ENCODE data around the gene MYO18B.
"Not testable (repeated sequence)": the region's sequence is repeated elsewhere in the genome, so short reads cannot be mapped to it uniquely, and the experiment has no call there.

MYO18B gene, protein sequence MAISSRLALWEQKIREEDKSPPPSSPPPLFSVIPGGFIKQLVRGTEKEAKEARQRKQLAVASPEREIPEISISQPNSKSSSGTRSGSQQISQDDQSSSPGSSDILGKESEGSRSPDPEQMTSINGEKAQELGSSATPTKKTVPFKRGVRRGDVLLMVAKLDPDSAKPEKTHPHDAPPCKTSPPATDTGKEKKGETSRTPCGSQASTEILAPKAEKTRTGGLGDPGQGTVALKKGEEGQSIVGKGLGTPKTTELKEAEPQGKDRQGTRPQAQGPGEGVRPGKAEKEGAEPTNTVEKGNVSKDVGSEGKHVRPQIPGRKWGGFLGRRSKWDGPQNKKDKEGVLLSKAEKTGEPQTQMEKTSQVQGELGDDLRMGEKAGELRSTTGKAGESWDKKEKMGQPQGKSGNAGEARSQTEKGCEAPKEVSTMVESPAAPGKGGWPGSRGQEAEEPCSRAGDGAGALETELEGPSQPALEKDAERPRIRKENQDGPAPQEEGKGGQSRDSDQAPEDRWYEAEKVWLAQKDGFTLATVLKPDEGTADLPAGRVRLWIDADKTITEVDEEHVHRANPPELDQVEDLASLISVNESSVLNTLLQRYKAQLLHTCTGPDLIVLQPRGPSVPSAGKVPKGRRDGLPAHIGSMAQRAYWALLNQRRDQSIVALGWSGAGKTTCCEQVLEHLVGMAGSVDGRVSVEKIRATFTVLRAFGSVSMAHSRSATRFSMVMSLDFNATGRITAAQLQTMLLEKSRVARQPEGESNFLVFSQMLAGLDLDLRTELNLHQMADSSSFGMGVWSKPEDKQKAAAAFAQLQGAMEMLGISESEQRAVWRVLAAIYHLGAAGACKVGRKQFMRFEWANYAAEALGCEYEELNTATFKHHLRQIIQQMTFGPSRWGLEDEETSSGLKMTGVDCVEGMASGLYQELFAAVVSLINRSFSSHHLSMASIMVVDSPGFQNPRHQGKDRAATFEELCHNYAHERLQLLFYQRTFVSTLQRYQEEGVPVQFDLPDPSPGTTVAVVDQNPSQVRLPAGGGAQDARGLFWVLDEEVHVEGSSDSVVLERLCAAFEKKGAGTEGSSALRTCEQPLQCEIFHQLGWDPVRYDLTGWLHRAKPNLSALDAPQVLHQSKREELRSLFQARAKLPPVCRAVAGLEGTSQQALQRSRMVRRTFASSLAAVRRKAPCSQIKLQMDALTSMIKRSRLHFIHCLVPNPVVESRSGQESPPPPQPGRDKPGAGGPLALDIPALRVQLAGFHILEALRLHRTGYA (N-terminal part only)

DNA sequence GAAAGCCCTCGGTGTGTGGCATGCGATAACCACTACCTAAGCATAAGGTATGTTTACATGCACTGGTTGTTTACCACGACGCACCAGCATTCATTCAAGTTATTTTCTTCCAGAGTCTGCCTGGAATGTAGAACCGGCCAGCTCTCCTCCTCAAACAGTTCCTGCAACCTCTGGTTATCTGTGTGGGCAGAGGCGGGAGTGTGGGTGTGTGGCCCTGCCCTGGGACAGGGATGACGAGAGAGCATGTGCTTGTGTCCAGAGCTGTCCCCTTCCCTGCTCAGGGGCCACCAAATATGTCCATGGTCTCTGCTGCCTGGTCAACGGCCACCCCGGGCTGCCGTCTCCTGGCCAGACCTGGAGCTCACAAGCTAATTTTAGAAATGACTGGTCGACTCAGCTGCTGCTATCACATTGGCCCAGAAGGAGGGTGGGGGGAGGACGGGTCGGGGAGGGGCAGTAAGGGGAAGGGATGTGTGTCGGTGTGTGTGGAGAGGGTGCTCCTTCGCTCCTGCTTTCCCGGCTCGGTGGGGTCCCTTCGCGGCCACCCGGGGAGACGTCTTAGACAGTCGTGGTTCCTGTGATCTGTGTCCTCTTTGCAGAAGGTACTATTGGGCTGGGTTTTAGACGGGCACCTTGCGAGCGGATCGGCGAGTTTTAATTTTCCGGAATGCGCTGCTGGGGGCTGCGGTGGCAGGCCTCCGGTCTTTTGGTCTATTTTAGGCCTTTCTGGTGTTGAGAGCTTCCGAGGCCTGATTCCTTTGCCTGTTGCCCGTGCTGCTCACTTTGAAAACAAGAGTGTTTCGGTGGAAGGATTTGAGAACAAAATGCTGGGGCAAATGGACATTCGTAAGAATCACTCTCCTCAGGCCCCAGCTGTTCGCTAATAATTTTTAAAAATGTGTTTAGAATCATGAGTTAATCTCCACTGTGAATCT, at the start of gene MYO18B:
TSS of gene MYO18B (plus strand) at position 497 of the 935 bp plus-strand sequence. CDS start 18,905 bp downstream, outside the sequence.
- DNase-seq = no peak

DNA sequence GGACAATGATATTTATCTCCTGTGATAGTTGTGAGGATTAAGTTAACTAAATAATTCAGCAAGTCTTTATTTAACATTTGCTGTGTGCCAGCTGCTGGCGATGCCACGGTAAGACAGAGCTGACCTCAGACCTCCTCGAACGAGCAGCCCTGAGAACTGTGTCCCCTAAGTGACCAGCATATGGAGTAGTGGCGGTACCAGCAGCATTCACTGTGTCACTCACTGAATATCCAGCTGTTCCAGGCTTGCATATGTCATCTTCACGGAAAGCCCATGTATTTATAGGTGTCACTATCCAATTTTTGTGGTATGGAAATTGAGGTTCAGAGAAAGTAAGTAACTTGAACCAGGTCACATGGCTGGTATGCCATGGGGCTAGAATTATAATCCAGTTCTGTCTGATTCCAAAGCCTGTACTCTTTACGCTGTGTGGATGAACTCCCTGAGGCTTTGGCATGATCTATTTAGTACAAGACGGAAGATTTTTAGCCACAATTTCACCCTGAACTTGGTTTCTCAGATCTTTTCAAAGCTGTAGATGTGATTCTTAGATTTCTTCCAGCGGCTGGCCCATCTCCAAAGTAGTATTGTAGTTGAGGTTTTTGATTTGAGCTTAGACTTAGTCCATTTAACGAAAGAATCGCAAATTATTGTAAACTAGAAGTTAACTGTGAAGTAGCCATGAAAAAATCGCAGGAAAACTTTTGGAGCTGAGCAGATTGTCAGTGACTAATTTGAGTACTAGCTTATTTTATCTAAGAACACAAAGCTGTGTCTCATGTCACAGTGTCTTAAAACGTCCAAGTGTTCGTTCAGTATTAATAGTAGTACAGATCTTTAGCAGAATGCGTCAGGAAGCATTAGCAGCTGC, 49.4 kb upstream of the MYO18B start:
- DNase-seq = no peak

DNA sequence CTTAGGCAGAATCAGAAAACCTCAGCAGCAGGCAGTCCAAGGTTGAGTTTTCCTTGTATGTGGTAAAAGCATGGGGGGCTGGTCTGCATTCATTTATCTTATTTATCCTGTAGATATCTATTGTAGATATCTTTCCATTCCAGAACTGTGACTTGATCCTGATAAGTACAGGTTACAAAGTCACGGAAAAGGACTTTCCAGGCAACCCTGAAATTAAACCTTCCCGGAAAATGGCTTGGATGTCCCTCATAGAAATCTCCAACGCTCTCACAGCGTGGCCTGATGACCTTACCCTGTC, 48.8 kb upstream of the MYO18B start:
- no peak for DNase-seq

DNA sequence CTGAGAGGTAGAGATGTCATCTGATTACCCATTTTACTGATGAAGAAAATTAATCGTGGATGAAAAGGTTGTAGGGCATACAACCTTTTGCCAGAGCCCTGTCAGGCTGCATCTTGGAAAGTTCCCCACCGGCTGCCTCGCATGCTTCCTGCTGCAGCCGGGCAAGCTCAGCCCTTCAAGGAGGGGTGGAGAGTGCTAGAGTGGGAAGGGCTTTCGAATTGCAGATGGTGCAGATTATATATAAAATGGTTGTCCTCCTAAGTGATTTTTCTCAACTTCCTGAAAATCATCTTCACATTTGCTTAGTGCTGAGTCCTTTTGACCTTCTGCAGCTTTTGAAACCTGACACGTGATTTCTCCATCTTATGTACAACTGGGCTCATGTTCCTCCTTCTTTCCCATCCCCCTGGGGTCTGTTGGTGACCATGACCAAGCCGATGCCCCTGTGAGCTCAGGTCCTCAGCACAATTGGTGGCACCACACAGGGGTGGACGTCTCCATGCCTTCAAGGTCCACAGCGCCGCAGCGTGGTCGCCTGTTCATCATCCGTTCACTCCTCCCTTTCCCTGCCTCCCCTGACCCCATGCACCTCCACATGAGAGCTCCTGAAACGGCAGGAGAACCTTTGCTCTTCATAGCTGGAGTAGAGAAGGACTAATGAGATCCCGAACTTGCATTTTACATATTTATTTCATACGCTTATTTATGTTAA, 47.6 kb upstream of the MYO18B start:
- no peak for DNase-seq

DNA sequence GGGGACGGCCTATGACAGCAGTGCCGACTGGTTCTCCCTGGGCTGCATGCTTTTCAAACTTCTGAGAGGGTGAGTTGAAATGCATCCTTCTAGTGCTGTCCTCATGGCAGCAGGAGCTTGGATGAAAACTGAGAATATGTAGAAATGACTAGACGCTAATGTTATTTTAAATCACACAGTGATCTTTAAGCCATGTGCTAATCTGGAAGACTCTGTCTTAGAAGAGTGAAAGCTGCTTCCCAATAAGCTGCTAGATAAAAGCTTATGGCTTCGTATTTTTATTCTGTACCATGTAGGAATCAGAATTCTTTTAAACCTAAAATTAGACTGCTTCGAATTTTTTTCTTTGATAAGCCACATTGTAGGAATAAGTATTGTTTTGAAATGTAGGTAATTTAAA, 46.8 kb upstream of the MYO18B start:
- no peak for DNase-seq

DNA sequence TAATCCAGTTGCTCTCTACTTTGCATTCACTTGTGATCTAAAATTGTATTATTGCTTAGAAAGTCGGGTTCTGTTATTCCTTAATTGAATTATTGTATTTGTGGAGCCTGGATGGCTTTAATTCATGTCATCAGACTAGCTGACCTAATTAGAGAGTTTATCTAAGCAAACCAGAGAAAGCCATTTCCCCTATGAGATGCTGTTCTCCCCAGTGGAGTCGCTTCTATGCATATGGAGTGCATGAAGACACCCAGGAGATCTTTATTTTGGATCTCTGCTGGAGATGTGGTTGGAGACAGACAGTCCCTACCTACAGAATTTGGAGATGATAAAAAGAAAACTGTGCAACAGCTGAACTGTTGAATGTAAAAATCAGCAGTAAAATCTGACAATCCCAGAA, 45.2 kb upstream of the MYO18B start:
- no peak for DNase-seq

DNA sequence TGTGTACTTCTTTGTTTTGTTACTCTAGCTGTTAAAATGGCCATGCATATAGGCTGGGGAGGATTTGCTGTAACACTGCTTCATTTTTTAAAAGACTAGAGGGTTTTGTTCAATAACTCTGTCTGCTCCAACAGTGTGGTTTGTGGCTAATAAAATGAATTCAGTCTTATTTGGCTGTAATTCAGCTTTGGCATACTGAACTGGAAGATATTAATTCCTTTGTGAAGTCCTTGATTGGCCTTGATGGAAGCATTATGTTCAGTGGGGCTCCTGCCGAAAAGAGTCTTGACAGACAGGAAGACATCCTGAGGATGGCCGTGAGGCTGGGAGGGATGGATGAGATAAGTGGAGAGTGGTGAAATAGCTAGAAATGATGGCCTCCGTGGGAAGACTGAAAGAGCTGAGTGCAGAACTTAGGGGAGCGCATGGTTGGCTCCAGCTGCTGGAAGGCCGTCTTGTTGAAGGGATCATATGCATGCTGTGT, 44.8 kb upstream of the MYO18B start:
- DNase-seq = no peak

DNA sequence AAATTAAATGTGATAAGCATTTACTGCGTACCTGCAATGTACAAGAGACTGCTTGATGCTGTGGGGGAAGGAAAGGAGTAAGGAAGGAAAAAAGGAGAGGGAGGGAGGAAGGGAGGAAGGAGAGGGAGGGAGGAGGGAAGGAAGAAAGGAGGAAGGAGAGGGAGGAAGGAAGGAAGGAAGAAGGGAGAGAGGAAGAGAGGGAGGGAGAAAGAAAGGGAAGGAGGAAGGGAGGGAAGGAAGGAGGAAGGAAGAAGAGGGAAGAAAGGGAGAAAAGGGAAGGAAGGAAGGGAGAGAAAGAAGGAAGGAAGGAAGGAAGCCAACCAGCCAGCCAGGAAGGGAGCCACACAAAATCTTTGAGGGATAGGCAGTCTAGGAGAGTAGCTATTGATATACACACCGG, 44.0 kb upstream of the MYO18B start:
- DNase-seq = no peak

DNA sequence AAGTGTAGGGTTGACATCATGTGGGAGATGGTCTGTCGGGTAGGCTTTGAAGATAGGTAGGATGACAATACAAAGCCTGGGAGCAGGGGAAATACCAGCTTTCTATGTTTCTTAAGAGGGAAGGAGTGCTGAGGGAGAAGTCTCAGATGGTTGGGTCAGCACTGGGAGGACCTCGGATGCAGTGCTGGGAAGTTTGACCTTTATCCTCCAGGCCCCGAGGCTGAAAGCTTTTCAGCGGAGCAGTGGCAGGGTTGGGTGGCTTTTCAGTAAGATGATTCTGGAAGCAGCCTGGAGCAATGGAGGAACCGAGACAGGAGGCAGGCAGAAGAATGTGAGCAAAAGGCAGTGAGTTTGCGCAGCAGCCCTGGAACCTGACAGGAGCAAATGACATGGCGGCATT, 43.5 kb upstream of the MYO18B start:
- DNase-seq = no peak

DNA sequence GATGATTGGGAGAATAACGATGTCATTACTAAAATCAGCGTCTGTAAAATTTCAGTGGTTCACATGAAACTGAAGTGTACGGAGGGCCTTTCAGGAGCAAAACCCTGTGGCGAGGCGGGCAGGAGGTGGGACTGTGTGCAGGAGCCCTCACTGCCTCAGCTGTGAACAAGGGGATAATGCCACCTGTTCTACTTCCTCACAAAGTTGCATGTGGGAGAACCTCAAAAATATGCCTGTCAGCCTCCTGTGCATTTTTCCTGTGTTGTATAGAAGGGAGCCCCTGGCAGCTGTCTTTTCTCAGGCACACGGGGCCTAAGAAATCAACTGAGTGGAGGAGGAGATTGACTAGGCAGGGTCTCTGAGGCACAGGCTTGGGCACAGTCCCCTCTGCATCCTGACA, 43.0 kb upstream of the MYO18B start:
- DNase-seq = no peak

DNA sequence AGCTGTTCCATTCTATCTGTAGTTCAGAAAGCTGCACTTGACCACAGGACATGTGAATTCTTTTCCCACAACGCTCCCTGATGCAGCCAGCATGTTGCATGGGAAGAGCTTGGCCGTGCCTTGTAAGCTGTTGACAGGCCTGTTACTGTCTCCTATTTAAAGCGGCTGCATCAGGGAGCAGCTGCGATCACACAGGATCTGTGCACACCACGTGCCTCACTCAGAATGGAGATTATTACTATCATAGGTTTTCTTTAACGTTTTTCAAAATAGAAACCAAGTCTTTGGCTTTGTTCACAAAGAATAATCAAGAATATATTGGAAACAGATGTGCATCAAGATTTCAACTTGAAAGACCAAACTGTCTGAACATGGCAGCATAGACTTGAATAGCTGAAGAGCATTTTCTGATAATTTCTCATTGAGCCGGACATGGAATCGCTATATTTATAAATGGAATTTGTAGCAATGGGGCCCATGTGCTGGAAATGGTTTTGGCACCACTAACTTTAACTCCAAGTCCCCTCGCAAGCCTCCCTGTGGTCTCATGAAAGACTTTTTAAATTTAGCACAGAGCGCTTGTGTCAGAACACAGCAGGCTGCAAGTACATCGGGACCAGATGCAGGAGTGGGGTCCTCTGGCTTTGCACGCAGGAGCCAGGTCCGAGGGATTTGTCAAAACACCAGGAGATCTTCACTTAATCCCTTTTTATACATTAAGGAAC, 40.8 kb upstream of the MYO18B start:
- DNase-seq = no peak

DNA sequence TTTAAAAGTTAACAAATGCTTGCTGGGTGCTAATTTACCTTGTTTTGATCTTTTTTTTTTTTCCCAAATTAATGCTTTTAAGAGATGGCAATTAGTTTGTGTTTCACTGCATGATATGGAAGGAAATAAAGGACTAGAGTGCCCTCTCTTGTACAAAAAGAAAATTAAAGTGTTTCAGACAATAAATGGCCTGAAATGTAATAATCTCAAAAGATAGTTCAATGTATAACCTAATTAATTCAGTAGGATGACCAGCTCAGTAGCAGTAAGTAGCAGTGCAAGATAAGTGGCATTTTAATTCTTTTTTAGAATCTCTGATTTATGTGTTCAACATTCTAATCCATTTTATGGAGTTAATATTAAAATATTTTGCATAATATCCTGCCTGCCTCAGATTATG, 39.9 kb upstream of the MYO18B start:
- no peak for DNase-seq

DNA sequence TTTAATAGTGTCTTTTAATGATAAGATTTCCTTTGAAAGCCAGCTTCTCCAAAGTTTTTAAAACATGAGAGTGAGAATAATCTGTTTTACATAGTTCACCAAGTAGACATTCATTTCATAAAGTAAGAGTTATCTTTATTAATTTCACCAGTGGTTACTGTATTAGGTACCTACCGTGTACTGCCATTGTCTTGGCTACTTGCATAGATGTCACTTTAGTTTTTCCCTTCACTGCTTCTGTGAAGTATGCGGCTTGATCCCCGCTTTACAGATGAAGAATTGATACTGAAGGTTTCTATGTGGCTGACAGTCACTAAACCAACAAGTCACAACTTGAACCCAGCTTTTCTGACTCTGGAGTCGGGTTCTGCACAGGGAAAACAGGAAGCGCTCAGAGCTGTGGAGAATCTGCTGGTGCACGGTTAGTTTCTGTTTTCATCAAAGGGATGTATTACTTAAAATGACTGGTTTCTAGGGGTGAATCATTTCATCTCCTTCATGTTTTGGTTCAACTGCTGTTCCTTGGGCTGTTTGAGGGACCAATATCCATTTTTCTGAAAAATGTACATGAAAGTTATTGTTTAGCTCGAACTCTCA, 39.3 kb upstream of the MYO18B start:
- no peak for DNase-seq

DNA sequence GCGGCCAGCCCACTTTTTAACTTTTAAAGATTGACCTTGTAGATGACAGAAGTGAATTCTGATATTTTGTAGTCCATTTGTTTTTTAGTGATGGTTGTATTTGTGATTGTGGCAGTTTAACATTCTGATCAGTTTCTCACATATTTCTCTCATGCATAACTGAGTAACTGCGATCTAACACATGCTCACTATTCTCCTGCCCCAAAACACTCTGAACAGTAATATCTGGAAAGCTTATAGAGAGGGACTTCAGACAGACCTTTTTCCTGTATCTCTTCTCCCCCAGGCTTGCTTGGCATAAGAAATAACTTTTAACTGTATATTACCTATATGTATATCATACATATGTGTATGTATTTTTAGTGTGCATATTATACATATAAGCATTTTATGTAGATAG, 37.3 kb upstream of the MYO18B start:
- DNase-seq = no peak

DNA sequence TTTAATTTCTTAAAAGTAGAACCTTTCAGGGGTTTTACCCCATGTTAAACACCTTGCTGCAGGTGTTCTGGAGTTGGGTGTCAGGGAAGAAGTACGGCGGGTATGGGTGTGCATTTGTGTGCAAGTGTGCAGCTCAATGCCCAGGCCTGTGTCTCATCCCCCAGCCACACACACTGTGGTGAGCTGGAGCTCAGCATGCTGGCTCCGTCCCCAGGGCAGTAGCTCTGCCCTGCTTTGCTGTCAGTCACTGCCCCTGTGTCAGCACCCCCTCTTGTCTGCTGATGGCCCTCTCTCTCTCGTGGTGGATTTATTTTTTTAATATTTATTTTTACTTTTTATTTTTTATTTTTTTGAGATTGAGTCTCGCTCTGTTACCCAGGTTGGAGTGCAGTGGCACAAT, 35.8 kb upstream of the MYO18B start:
- no peak for DNase-seq

DNA sequence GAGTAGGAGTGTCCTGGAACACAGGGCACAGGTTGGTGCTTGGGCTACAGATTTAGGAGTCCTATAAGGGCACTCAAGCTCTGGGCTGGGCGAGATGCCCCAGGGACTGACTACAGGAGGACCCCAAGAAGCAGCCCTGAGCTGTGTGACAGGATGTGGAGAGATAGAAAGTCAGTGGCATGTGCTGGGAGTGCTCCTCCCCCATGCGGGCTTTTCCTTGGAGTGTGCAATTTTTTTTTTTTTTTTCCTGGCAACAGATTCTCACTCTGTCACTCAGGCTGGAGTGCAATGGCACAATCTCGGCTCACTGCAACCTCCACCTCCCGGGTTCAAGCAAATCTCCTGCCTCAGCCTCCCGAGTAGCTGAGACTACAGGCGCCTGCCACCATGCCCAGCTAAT, 33.6 kb upstream of the MYO18B start:
- not testable (repeated sequence) for DNase-seq

DNA sequence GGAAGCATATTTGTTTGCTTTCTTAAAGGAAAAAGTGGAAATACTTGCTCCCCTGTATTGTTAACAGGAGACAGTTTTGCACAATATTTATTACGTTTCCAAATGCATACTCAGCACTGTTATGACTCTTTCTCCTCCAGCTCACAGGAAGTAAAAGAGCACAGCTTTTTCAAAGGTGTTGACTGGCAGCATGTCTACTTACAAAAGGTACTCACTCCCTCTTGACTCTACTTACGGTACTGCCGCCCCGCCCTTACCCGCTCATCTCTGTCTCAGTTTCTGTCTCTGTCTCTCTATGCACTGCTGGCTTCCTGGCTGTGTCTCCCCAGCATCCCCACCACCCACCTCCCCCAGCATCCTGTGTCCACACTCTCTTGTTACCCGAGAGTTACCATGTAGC, 32.2 kb upstream of the MYO18B start:
- DNase-seq = no peak

DNA sequence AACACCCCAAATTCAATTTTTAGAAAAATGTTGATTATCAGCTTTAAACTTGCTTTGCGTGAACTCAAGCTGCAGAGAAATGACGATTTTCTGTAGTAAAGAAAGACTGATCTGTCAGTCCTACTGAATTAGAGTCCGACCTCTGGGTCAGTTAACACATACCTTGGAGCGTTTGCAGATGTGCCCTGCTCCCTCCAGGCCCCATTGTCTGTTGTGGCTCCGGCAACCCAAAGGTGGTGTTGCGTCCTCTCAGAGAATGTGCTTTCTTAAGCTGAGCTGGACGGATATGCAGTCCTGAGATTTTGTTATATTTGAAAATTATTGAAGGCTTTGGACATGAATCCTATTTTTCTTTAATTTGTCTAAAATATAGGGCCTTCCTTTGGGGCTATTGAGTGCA, 31.5 kb upstream of the MYO18B start:
- no peak for DNase-seq

DNA sequence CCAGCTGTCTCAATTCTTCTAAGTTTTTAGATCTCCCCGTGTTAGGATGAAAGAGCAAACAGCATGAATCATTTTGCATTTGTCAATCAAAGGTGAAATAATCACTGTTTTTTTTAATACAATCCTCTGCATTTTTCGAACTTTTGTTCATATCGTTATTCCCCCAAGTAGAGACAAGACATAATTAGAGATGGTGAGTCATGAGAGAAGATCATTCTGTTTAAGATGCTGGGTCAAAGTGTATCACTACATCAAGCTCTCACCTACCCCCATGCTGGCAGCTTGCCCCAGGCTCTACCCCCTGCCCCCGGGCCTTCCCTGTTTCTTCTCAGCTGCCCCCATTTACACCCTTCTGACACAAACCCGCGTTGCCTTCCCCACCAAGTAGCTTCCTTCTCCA, 30.5 kb upstream of the MYO18B start:
- no peak for DNase-seq
